ENCODE data around the gene METTL3.
A peak's percentile ranks its signal among the peaks of the same experiment; 100 is the strongest.

METTL3 gene

DNA sequence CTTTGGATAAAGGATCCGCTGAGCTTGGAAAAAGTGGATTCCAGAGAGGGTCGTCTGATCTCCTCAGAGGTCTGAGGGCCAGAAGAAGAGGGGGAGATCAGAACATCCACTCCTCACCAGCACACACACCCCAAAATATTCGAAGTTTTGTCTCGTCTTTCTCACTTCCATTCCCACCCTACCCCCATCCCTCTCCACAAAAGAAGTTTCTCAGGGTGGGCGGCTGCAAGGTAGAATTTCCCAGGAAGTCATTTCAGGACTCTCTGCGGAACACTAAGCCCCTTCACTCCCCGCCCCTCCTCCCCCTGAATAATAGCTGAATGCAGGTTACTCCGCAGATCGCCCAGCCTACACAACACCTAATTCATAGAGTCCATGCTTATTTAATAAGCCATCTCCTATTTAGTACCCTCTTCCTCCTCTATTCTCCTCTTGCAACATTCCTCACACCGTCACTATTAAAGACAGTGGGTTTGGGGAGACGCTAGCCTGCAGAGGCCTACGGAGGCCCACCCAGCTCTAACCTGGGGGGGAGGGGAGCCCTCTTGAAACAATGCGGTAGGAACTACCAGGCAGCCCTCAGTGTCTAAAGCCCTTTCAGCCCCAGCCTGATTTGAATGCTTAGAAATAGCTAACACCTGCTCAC, 15.7 kb upstream of the METTL3 start:
- no peak for DNase-seq (ENCODE audit: low read depth)

- peak; percentile 55 for DNase-seq (ENCODE audit: low read depth)
Measured at GRCh38 chr14:21525962-21526671, 15.0 kb upstream of the METTL3 start, which contains the start of gene SALL2. SALL2 (minus strand) TSS chr14:21526346; CDS start chr14:21526127, 219 bp downstream.

DNA sequence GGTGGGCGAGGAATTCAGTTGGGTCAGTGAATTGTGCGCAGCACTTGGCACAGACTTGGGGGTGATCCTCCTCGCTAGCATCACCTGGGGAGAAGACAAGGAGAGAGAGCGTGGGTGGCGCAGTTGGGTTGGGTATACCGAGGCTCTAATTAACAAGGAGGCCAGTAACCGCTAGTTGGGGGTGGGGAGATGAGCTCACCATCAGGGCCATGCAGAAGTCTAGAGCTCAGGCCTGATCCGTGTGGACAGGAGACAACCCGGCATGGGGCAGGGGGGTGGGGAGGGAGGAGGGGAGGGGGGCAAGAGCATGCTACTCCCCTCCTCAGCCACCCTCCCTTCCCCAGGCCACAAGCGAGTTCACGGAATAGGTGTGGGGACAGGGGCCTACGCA, 14.4 kb upstream of the METTL3 start:
- DNase-seq (ENCODE audit: low read depth), result no peak

GRCh38 chr14:21524575-21525490, 13.7 kb upstream of the METTL3 start:
- DNase-seq (ENCODE audit: low read depth), result no peak

DNA sequence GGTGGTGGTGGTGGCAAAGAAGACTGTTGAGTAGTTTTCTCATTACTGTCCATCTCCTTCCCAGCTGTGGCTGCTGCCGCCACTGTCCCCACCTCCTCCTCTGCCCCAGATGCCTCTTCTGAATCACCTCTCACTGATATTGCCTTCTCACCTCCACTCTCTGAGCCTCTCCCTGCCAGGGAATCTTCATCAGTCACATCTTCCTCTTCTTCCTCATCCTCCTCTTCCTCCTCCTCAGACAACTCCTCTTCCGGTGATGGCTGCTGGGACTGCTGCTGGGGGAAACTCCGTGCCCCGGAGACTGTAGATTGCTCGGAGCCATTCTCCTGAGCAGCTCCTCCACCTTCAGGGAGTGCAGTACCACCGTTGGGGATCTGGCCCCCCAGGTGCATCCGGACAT, 12.1 kb upstream of the METTL3 start:
- no peak for DNase-seq (ENCODE audit: low read depth)

DNA sequence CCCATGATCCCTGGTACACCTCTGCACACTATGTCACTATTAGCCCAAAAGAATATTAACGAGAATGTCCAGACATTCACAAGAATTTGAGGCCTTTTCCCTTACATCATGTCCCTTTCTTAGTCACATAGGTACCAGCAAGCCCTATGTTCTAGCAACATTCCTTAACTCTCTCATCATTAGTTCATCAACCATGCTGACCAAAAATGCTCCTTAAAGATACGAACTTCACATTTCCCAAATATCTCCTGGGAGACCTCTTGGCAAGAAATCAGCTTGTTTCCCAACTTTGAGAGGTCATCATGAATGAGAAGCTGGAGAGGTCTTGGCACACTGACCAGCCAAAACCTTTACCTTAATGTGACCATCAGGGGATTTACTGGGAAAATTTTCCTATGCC, 10.4 kb upstream of the METTL3 start:
- no peak for DNase-seq (ENCODE audit: low read depth)

DNA sequence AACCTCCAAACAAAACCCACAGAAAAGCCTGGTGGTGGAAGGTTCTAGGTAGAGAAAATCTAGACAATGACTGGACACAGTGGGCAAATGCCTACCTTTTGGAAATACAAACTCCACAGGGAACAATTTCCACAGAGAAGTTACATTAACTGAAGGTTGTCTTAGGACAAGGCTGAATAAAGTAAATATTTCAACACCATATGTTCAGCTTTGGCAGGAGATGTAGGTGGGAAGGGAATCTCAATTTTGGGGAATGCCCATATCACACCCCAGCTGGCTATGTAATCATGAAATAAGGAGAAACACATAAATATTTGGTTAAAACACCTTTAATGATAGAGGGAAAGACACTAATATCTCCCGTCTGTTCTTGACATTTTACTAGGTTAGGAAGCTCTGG, 9.6 kb upstream of the METTL3 start:
- no peak for DNase-seq (ENCODE audit: low read depth)

DNA sequence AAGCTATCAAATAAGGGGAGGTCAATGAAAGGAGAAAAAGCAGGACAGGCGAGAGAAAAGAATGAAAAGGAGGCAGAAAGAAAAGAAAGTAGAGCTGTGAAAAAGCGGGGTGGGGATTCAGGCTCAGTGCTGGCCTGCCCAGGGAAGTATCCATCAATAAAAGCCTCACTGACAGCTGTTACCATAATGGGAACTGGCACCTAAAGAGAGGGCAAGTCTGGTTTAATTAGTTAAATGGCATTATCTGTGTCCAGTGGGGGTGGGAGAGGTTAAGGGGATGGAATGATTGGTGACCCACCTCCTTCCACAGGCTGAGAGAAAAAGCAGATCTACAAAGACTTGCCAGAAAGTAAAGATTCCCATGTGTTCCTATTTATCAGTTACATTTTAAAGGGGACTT, 7.6 kb upstream of the METTL3 start:
- no peak for DNase-seq (ENCODE audit: low read depth)

DNA sequence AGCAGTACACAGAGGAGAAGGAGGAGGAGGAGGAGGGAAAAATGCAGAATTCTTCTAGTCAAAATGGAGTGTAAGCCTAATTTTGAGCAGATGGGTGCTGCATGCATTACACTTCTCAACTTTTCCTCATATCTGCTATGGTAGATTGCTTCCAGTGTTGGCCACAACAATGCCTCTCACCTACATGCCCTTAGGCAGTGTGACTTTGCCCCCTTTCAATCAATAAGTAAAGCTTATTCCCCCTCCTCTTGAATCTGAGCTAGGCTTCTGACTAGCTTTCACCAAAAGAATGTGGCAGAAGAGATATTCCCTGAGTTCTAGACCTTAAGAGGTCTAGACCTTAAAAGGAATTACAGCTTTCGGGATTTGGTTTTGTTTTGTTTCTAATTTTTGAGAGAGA, 3.2 kb upstream of the METTL3 start:
- DNase-seq (ENCODE audit: low read depth), result no peak

GRCh38 chr14:21509432-21510143, 1.6 kb downstream of the METTL3 start:
- no peak for DNase-seq (ENCODE audit: low read depth)

DNA sequence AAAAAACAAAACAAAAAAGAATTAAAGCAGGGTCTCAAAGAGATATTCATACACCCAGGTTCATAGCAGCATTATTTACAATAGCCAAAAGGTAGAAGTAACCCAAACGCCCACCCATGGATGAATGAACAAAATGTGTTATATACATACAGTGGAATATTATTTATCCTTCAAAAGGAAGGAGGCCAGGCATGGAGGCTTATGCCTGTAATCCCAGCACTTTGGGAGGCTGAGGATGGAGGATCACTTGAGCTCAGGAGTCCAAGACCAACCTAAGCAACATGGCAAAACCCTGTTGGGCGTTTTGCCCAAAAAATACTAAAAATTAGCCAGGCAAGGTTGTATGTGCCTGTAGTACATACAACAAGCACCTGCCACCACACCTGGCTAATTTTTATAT, 4.6 kb downstream of the METTL3 start:
- no peak for DNase-seq (ENCODE audit: low read depth)

- no peak for DNase-seq (ENCODE audit: low read depth)
Measured at GRCh38 chr14:21505012-21505553, 6.1 kb downstream of the METTL3 start.

- DNase-seq (ENCODE audit: low read depth), result no peak
Measured at GRCh38 chr14:21503376-21503775, 7.8 kb downstream of the METTL3 start.

- DNase-seq (ENCODE audit: low read depth), result no peak
Measured at GRCh38 chr14:21501568-21501967, 9.6 kb downstream of the METTL3 start.

GRCh38 chr14:21498540-21499526, 12.3 kb downstream of the METTL3 start:
- no peak for DNase-seq (ENCODE audit: low read depth)

GRCh38 chr14:21496453-21496852, 14.7 kb downstream of the METTL3 start:
- DNase-seq (ENCODE audit: low read depth), result no peak

DNA sequence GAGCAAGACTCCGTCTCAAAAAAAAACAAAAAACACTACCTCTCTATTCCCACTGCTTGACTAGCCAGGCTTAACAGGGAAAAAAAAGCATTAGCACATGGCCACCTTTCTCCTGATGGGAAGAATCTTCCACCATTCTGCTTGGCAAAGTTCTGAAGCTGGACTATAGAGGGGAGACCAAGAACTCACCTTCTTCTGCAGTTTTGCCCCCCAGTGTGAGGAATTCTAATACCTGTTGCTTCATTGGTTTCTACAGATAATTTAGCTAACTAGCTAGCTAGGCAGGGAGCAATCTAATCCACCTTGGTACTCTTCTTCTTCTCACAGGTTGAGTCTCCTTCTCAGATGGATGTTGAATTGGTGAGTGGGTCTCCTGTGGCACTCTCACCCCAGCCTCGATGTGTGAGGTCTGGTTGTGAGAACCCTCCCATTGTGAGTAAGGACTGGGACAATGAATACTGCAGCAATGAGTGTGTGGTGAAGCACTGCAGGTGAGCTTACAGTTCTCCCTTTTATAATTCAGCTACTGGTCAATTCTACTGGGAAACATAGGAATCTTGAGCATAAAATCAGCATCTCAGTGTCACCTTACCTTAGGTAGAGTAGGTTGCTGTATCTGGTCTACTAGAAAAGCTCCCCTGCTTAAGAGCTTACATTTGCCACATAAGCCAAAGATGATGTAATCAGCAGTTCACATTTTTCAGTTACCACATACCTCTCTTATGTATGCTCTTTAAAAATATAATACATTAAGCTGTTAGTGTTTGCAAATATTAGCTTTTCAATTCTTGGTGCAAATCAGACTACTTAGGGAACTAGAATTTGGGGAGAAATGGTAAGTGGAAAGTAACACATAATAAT, 16.0 kb downstream of the METTL3 start:
- DNase-seq (ENCODE audit: low read depth), result no peak

- DNase-seq (ENCODE audit: low read depth), result no peak
Measured at GRCh38 chr14:21486640-21487087, 24.5 kb downstream of the METTL3 start.

DNA sequence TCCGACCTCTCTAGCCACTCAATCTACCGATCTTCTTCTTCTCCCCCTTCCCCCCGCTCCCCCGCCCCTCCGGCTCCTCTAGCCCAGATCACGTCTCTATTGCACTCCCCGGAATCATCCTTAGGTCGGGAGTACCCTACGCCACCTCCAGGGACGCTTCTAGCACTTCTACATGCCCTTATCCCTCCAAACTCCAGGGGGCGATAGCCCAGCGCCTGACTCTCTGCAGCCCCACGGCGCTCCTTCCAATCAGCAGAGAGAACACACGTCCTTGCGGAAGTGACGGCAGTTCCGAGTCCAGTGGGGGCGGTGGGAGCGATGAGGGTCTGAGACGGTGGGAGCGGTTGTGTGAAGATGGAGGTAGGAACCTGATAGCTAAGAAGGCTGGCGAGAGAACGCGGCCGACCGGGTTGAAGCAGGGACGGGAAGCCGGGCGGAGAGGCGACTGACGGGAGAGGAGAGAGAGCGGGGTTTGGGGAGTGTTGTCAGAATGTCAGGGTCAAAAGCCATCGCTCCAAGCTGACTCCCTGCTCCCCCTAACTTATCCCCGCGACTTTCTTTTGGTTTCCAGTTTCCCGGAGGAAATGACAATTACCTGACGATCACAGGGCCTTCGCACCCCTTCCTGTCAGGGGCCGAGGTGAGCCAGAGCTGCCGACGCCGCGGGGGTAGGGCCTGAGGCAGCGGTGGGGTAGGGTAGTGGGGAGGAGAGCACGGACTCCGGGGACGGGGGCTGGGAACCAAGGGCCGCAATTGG, 34.0 kb downstream of the METTL3 start, which contains the start of the genes RAB2B and TOX4:
RAB2B (minus strand) TSS at position 35 of the 757 bp plus-strand sequence. CDS start 87 bp downstream, outside the sequence.
TOX4 (plus strand) TSS at position 271 of the 757 bp plus-strand sequence; CDS start at position 355, 84 bp downstream.
- DNase-seq (ENCODE audit: low read depth), result peak; percentile 87

All from activated T-cell treated with anti-CD3 and anti-CD28 coated beads for 1 hour (primary cell).